AG09309 (cell line): Measurements from ENCODE around the gene APOL3.

ENCODE experiments used
- DNase-seq: peaks from one replicate; pipeline ENCODE4 v3.0.0-alpha.2; 2010; ENCODE audit warnings: low read depth
- H3K4me3 ChIP-seq: 2 replicates; pipeline ENCODE4 v1.5.1; 2011; ENCODE audit warnings: mild to moderate bottlenecking, low read depth, low read length, moderate library complexity; ENCODE audit not compliant: control insufficient read depth
- CTCF ChIP-seq: IDR thresholded peaks from 2 replicates; pipeline ENCODE4 v1.5.1; 2011; ENCODE audit warnings: mild to moderate bottlenecking, low read depth, low read length, inconsistent platforms; ENCODE audit not compliant: insufficient read depth, control insufficient read depth; ENCODE audit errors: missing control alignments

Gene APOL3

GRCh38 chr22:36110306-36110881 is 50.2 kb downstream of the APOL3 start:
- H3K4me3 ChIP-seq: no peak overlapping the region
- DNase-seq: no peak
- TF ChIP-seq CTCF: no peak

GRCh38 chr22:36107436-36107835 is 53.1 kb downstream of the APOL3 start:
- H3K4me3 ChIP-seq: no peak overlapping the region
- no peak for TF ChIP-seq CTCF
- no peak for DNase-seq

GRCh38 chr22:36106910-36107309 is 53.6 kb downstream of the APOL3 start:
- H3K4me3 ChIP-seq: no peak overlapping the region
- DNase-seq: no peak
- TF ChIP-seq CTCF: no peak

- H3K4me3 ChIP-seq: no peak overlapping the region
- DNase-seq: no peak
- no peak for TF ChIP-seq CTCF
Measured at GRCh38 chr22:36104988-36105387, 55.6 kb downstream of the APOL3 start.

GRCh38 chr22:36104435-36104834 is 56.1 kb downstream of the APOL3 start:
- H3K4me3 ChIP-seq: no peak overlapping the region
- no peak for TF ChIP-seq CTCF

GRCh38 chr22:36103891-36104290 is 56.7 kb downstream of the APOL3 start:
- H3K4me3 ChIP-seq: no peak overlapping the region
- TF ChIP-seq CTCF: no peak
- DNase-seq: no peak

More at GRCh38 chr22:36104435-36104834, 56.1 kb downstream of the APOL3 start:
- no peak for DNase-seq

GRCh38 chr22:36102995-36103394 is 57.6 kb downstream of the APOL3 start:
- H3K4me3 ChIP-seq: no peak overlapping the region
- DNase-seq: no peak
- TF ChIP-seq CTCF: no peak
